GM21529 (cell line): ENCODE data around the gene FNDC3B.

Source experiments
- ATAC-seq: cut with Tn5 transposase; IDR thresholded peaks from one replicate; pipeline ENCODE4 v1.9.1; 2021; ENCODE audit not compliant: unreplicated experiment

FNDC3B gene

DNA sequence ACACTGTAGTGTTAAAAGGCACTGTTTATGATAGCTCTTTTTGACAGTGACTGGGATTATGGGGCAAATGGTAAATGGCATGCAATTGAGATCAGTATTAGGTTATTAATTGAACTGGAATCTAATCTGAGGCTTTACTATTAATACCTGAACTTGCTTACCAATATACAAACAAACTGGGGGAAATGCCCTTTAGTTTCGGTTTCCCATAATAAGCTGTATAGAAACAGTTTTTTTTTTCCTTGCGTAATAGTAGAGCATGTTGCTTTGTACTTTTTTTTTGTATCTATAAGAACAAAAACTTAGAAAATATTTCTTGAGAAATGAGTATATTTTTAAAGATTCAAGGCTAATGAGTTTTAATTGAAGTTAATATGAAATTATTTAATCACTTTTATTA lies 95.0 kb downstream of the FNDC3B start:
- ATAC-seq: peak; percentile 51

DNA sequence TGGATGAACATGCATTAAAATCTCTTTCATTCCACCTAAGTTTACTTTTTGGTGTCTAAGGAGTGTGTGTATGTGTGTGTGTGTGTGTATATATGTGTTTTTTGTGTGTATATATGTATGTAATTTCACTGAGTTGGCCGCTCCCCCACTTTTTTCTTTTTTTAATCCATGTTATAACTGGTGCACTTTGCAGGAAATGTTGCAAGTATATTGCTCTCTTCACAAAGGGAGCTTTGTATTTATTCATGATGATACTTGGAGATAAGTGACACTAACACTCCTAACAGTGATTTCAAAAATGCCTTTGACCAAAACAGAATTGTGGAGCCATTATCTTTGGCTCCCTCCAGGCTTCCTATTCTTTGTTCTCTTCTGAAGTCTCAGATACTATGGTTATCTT lies 95.8 kb downstream of the FNDC3B start:
- no peak for ATAC-seq

- no peak for ATAC-seq
Observed at GRCh38 chr3:172135820-172136219, 96.4 kb downstream of the FNDC3B start.

- ATAC-seq: no peak
Observed at GRCh38 chr3:172136330-172136729, 97.0 kb downstream of the FNDC3B start.

DNA sequence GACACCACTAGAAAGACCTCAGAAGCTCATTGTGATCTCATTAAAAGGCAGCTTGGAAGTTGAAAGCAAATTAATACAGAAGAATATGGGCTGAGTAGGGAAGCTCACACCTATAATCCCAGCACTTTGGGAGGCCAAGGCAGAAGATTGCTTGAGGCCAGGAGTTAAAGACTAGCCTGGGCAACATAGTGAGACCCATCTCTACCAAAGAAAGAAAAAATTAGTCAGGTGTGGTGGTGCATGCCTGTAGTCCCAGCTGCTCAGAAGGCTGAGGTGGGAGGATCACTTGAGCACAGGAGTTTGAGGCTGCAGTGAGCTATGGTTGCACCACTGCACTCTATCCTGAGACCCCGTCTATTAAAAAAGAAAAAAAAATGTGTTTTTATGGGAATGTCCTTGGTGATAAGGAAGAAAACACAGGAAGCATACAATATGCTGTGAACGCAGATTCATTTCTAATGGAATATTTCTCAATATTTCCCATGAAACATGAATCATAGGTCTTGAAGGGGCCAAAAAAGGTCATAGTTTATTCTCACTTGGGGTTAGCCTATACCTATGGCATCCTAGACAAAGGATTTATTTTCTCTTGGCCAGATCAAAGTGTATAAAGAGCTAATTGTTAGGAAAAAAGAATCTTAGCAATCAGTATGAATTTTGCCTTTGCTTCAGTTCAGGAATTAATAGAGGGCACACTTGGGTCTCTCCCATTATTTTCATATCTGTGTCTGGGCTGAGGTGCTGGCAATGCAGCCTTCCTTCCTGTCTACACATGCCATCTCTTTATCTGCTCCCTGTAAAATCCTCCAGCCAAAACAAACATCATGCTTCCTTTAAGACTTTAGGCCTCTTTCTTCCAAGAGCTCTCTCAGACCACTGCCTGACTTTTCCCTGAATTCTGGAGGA lies 98.2 kb downstream of the FNDC3B start:
- no peak for ATAC-seq

GRCh38 chr3:172138193-172138537 lies 98.8 kb downstream of the FNDC3B start:
- ATAC-seq: no peak

DNA sequence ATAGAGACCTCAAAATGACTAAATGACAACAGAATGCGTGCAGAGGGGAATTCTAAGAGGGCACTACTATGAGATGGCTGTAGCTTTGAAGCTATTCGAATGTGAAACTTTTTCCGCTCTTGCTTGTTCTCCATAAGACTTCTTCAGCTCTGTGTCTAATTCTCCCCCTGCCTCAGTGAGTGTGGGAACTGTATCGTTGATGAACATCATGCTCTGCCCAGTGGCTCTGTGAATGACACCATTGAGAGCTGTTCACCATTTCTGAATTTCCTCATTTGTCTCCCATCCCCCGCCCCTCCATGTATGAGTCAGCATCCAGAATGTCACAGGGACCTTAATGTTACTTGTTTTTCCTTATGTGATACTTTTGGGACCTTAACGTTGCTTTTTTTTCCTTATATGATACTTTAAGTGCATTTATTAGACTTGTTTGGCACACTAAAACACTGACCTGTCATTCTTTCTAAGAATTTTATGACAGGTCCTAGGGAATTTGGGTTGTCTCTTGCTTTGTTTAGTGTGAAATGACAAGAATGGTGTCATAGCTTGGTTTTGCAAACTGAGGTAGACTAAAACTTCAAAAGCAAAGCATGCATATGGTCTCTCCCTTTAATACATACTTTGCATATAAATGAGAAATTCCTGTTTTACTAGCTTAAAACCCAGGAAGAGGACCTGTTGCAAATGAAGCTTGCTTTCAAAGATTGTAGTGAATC lies 99.6 kb downstream of the FNDC3B start:
- peak; percentile 41 for ATAC-seq

GRCh38 chr3:172139528-172140276 lies 100.3 kb downstream of the FNDC3B start:
- no peak for ATAC-seq

DNA sequence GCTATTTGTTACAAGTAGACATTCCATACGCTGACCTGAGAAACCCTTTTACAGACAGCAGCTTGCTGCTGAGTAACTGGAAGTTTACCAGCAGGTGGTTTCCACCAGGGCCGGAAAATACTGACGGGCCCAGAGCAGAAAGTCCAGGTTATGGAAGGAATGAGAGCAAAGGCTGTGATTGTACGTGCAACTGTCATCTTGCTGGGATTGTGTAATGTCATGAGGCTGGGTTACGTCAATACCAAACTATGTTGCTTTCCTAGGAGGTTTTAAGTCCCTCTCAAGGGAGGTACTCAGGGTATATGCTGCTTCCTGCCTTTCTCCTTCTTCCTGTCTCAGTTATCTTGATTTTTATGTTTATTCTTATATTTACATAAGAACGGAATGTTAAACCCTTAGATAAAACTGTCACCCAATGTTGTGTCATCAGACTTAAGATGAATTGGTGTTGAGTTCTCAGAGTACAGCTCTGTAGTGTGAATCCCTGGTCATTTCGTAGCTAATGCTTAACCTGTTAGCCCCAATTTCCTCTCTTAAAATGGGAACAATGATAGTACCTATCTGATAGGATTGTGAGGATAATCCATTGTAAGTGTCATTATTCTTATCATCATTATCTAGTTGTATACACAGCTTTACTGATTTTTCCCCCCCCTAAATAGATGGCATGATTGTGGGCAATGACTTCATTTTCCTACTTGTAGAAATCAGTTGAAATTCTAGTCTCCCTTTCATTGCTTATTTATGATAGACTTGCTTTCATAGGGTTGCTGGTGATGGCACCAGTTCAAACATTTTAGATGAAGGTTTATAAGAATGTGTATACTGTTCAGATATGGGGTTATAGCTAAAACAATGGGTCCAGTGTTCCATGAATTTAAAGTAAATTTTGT lies 101.4 kb downstream of the FNDC3B start:
- no peak for ATAC-seq

GRCh38 chr3:172142051-172142863 lies 102.9 kb downstream of the FNDC3B start:
- ATAC-seq: peak; percentile 76

DNA sequence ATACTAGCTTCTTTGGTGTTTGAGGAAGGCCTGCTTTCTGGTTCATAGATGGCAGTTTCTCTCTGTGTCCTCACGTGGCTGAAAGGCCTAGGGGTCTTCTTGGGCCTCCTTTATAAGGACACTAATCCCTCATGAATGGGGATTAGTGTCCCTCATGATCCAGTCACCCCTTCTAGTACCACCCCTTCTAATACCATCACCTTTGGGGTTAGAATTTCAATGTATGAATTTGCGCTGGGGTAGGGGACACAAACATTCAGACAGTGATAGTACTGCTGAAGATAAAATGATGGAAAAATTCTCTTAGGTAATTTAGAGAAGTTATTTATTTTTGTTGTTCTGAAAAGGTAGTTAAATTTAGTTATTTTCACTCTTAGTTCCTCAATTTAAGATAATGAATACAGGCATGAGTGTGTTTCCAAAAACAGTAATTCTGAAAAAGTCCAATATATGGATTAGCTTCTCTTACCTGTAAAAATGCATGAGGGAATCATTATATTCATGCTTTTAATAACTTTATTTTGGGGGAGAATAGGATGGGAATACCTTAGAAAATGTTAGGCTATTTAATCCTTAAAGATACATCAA lies 103.6 kb downstream of the FNDC3B start:
- no peak for ATAC-seq

DNA sequence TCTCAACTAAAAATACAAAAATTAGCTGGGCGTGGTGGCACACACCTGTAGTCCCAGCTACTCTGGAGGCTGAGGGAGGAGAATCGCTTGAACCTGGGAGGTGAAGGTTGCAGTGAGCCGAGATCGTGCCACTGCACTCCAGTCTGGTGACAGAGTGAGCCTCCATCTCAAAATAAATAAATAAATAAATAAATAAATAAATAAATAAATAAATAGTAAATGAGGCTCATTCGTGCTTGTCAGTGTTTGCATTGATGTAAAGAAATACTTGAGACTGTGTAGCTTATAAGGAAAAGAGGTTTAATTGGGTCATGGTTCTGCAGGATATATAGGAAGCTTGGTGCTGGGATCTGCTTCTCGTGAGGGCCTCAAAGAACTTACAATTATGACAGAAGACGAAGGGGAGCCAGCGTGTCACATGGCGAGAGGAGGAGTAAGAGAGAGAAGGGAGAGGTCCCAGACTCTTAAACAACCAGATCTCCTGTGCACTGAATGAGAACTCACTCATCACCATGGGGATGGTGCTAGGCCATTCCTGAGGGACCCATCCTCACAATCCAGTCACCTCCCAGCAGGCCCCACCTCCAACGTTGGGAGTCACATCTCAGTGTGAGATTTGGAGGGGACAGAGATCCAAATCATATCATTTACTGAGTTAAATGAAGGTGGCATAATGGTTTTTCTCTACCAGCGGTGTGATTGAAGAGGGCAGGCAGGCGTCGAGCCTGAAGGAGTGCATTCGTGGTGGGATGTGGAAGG lies 104.5 kb downstream of the FNDC3B start:
- no peak for ATAC-seq

- no peak for ATAC-seq
Observed at GRCh38 chr3:172144601-172145000, 105.2 kb downstream of the FNDC3B start.

DNA sequence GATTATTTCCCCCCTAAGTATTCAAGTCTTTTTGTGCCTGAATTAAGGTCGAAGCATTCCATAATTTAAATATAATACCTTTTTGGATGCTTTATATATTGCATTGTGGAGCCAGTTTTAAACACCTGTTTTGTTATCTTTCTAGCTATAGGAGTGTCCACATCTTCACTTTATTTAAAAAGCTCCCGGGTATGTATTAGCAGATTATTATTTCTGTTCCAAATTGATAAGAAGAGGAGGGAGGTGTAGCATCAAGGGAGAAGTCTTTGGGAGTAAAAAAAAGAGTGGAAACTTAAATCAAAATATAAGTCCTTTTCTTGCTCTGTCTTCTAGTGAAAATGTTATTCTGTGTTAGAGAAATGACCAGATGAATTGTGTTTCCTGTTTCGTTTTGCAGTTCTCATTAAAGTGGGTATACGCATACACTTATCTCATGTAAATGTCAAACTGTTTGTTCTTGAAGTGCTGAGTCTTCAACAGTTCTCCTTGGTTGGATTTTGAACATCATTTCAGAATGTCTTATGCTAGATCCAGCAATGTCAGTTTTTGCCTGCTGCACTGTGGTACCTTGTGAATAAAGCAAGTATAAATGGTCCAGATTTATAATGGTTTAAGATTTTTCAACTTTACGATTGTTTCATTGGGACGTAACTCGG lies 105.8 kb downstream of the FNDC3B start:
- peak; percentile 45 for ATAC-seq

- ATAC-seq: no peak
Observed at GRCh38 chr3:172146349-172146748, 107.0 kb downstream of the FNDC3B start.

DNA sequence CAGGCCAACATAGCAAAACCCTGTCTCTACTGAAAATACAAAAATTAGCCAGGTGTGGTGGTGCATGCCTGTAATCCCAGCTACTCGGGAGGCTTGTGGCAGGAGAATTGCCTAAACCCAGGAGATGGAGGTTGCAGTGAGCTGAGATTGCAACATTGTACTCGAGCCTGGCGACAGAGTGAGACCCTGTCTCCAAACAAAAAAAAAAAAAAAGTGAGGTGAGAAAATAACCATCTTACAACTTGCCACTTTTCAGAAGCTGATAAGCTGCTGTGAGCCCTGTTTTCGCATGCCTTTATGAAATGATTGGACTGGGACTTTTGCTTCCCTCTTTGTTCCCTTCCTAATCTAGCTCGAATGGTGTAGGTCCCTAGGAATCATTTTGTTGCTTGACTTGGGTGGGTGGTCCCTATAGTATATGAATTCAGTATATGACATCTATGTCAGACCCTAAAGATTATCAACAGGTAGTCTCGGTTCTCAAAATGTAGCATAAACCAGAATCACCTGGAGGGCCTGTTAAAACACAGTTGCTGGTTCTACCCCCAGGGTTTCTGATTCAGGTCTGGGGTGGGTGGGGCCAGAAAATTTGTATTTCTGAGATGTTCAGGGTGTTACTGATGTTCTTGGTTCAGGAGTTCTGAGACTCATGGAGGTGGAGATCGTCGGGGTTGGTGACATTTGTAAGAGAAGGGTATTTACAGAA lies 107.9 kb downstream of the FNDC3B start:
- ATAC-seq: no peak

GRCh38 chr3:172148241-172148640 lies 108.9 kb downstream of the FNDC3B start:
- ATAC-seq: peak; percentile 31
